ENCODE data around the gene ZNF865.

ZNF865 gene

GRCh38 chr19:55620410-55621204 is 15.2 kb downstream of the ZNF865 start:
- peaks cover 17% of the 10 kb centered on the region for H3K4me1 Mint-ChIP-seq
- H3K27ac Mint-ChIP-seq, result peak overlapping the region; percentile 14
- H3K4me3 Mint-ChIP-seq, result no peak overlapping the region
- H3K27me3 Mint-ChIP-seq, result no peaks in the 10 kb centered on the region
- DNase-seq (ENCODE audit: low spot score in 2 of 2) (no peak), ATAC-seq (ENCODE audit: low read depth) (no peak)
- peaks cover 7% of the 10 kb centered on the region for H3K36me3 Mint-ChIP-seq
- peaks cover 2% of the 10 kb centered on the region for H3K9me3 Mint-ChIP-seq

- Mint-ChIP-seq H3K4me3 (no peak overlapping the region), H3K27ac (no peak overlapping the region), H3K27me3 (no peaks in the 10 kb centered on the region), H3K4me1 (peaks cover 17% of the 10 kb centered on the region), H3K9me3 (peaks cover 2% of the 10 kb centered on the region), H3K36me3 (peaks cover 7% of the 10 kb centered on the region)
- DNase-seq (ENCODE audit: low spot score in 2 of 2), result no peak
- ATAC-seq (ENCODE audit: low read depth), result no peak
Measured at GRCh38 chr19:55621205-55621672, 15.8 kb downstream of the ZNF865 start.

GRCh38 chr19:55621673-55622231 is 16.3 kb downstream of the ZNF865 start:
- Mint-ChIP-seq H3K4me1 (peaks cover 17% of the 10 kb centered on the region), H3K36me3 (peaks cover 5% of the 10 kb centered on the region), H3K9me3 (peaks cover 2% of the 10 kb centered on the region), H3K4me3 (no peak overlapping the region), H3K27me3 (no peaks in the 10 kb centered on the region), H3K27ac (no peak overlapping the region)
- ATAC-seq (ENCODE audit: low read depth), result no peak
- DNase-seq (ENCODE audit: low spot score in 2 of 2), result no peak

- peaks cover 2% of the 10 kb centered on the region for H3K9me3 Mint-ChIP-seq
- peaks cover 1% of the 10 kb centered on the region for H3K36me3 Mint-ChIP-seq
- H3K27ac Mint-ChIP-seq, result no peak overlapping the region
- H3K4me1 Mint-ChIP-seq, result peaks cover 17% of the 10 kb centered on the region
- no peaks in the 10 kb centered on the region for H3K27me3 Mint-ChIP-seq
- DNase-seq (ENCODE audit: low spot score in 2 of 2) (no peak), ATAC-seq (ENCODE audit: low read depth) (no peak)
- H3K4me3 Mint-ChIP-seq, result no peak overlapping the region
Measured at GRCh38 chr19:55622242-55622969, 17.0 kb downstream of the ZNF865 start.

- peaks cover 2% of the 10 kb centered on the region for H3K9me3 Mint-ChIP-seq
- H3K27me3 Mint-ChIP-seq, result no peaks in the 10 kb centered on the region
- ATAC-seq (ENCODE audit: low read depth) (no peak), DNase-seq (ENCODE audit: low spot score in 2 of 2) (no peak)
- no peak overlapping the region for H3K4me3 Mint-ChIP-seq
- no peaks in the 10 kb centered on the region for H3K36me3 Mint-ChIP-seq
- H3K4me1 Mint-ChIP-seq, result peaks cover 17% of the 10 kb centered on the region
- H3K27ac Mint-ChIP-seq, result no peak overlapping the region
Measured at GRCh38 chr19:55623130-55623529, 17.7 kb downstream of the ZNF865 start.

GRCh38 chr19:55623561-55623960 is 18.1 kb downstream of the ZNF865 start:
- Mint-ChIP-seq H3K4me1 (peaks cover 15% of the 10 kb centered on the region), H3K9me3 (peaks cover 2% of the 10 kb centered on the region)
- no peak for ATAC-seq (ENCODE audit: low read depth)

GRCh38 chr19:55624109-55625003 is 18.9 kb downstream of the ZNF865 start, which contains the start of gene ZNF784:
Gene ZNF784 (minus strand): TSS chr19:55624566. CDS start chr19:55624561, 5 bp downstream.
- peak within 1 kb of the TSS; percentile 99 for H3K4me3 Mint-ChIP-seq

More at GRCh38 chr19:55623561-55623960, 18.1 kb downstream of the ZNF865 start:
- H3K27ac Mint-ChIP-seq, result peak overlapping the region; percentile 98
- DNase-seq (ENCODE audit: low spot score in 2 of 2), result no peak
- H3K27me3 Mint-ChIP-seq, result no peaks in the 10 kb centered on the region
- no peaks in the 10 kb centered on the region for H3K36me3 Mint-ChIP-seq
- H3K4me3 Mint-ChIP-seq, result no peak overlapping the region

GRCh38 chr19:55625004-55625326 is 19.5 kb downstream of the ZNF865 start:
- peaks cover 2% of the 10 kb centered on the region for H3K9me3 Mint-ChIP-seq
- ATAC-seq (ENCODE audit: low read depth) (no peak), DNase-seq (ENCODE audit: low spot score in 2 of 2) (no peak)
- H3K27ac Mint-ChIP-seq, result peak overlapping the region; percentile 98
- no peaks in the 10 kb centered on the region for H3K36me3 Mint-ChIP-seq
- peak overlapping the region; percentile 99 for H3K4me3 Mint-ChIP-seq
- peaks cover 14% of the 10 kb centered on the region for H3K4me1 Mint-ChIP-seq
- no peaks in the 10 kb centered on the region for H3K27me3 Mint-ChIP-seq

More at GRCh38 chr19:55624109-55625003, 18.9 kb downstream of the ZNF865 start, which contains the start of gene ZNF784:
- ATAC-seq (ENCODE audit: low read depth) (peak; percentile 75), DNase-seq (ENCODE audit: low spot score in 2 of 2) (peak; percentile 95)
- Mint-ChIP-seq H3K27me3 (no peaks in the 10 kb centered on the region), H3K36me3 (no peaks in the 10 kb centered on the region), H3K4me1 (peaks cover 14% of the 10 kb centered on the region), H3K9me3 (peaks cover 2% of the 10 kb centered on the region), H3K27ac (peak within 1 kb of the TSS; percentile 98)

- DNase-seq (ENCODE audit: low spot score in 2 of 2) (no peak), ATAC-seq (ENCODE audit: low read depth) (no peak)
- Mint-ChIP-seq H3K27ac (no peak overlapping the region), H3K9me3 (peaks cover 2% of the 10 kb centered on the region), H3K36me3 (no peaks in the 10 kb centered on the region), H3K27me3 (no peaks in the 10 kb centered on the region), H3K4me1 (peaks cover 15% of the 10 kb centered on the region), H3K4me3 (no peak overlapping the region)
Measured at GRCh38 chr19:55626350-55626749, 20.9 kb downstream of the ZNF865 start.

- peak; percentile 48 for ATAC-seq (ENCODE audit: low read depth)
- Mint-ChIP-seq H3K4me3 (no peak overlapping the region), H3K27me3 (no peaks in the 10 kb centered on the region), H3K9me3 (no peaks in the 10 kb centered on the region), H3K36me3 (peaks cover 19% of the 10 kb centered on the region), H3K27ac (peak overlapping the region; percentile 12), H3K4me1 (peaks cover 33% of the 10 kb centered on the region)
- DNase-seq (ENCODE audit: low spot score in 2 of 2), result peak; percentile 92 to 93
Measured at GRCh38 chr19:55632463-55632834, 27.0 kb downstream of the ZNF865 start.

GRCh38 chr19:55633861-55634260 is 28.4 kb downstream of the ZNF865 start:
- H3K4me3 Mint-ChIP-seq, result no peak overlapping the region
- H3K27ac Mint-ChIP-seq, result no peak overlapping the region
- peaks cover 40% of the 10 kb centered on the region for H3K4me1 Mint-ChIP-seq

GRCh38 chr19:55635334-55635717 is 29.9 kb downstream of the ZNF865 start:
- Mint-ChIP-seq H3K4me1 (peaks cover 43% of the 10 kb centered on the region), H3K27me3 (no peaks in the 10 kb centered on the region), H3K4me3 (peak overlapping the region; percentile 100), H3K27ac (peak overlapping the region; percentile 100), H3K9me3 (peaks cover 2% of the 10 kb centered on the region), H3K36me3 (peaks cover 25% of the 10 kb centered on the region)
- no peak for ATAC-seq (ENCODE audit: low read depth)
- no peak for DNase-seq (ENCODE audit: low spot score in 2 of 2)

More at GRCh38 chr19:55633861-55634260, 28.4 kb downstream of the ZNF865 start:
- DNase-seq (ENCODE audit: low spot score in 2 of 2) (no peak), ATAC-seq (ENCODE audit: low read depth) (no peak)
- Mint-ChIP-seq H3K27me3 (no peaks in the 10 kb centered on the region), H3K9me3 (peaks cover 2% of the 10 kb centered on the region), H3K36me3 (peaks cover 24% of the 10 kb centered on the region)

GRCh38 chr19:55635856-55636440 is 30.5 kb downstream of the ZNF865 start:
- peaks cover 2% of the 10 kb centered on the region for H3K9me3 Mint-ChIP-seq
- no peaks in the 10 kb centered on the region for H3K27me3 Mint-ChIP-seq
- no peak for DNase-seq (ENCODE audit: low spot score in 2 of 2)
- ATAC-seq (ENCODE audit: low read depth), result no peak
- peak overlapping the region; percentile 100 for H3K27ac Mint-ChIP-seq
- peaks cover 43% of the 10 kb centered on the region for H3K4me1 Mint-ChIP-seq
- peak overlapping the region; percentile 100 for H3K4me3 Mint-ChIP-seq
- peaks cover 25% of the 10 kb centered on the region for H3K36me3 Mint-ChIP-seq

Data from memory B cell (primary cell).